ENCODE results near the gene TMEM190.
"Not testable (repeated sequence)": the region's sequence is repeated elsewhere in the genome, so short reads cannot be mapped to it uniquely, and the experiment has no call there.

The TMEM190 gene

DNA sequence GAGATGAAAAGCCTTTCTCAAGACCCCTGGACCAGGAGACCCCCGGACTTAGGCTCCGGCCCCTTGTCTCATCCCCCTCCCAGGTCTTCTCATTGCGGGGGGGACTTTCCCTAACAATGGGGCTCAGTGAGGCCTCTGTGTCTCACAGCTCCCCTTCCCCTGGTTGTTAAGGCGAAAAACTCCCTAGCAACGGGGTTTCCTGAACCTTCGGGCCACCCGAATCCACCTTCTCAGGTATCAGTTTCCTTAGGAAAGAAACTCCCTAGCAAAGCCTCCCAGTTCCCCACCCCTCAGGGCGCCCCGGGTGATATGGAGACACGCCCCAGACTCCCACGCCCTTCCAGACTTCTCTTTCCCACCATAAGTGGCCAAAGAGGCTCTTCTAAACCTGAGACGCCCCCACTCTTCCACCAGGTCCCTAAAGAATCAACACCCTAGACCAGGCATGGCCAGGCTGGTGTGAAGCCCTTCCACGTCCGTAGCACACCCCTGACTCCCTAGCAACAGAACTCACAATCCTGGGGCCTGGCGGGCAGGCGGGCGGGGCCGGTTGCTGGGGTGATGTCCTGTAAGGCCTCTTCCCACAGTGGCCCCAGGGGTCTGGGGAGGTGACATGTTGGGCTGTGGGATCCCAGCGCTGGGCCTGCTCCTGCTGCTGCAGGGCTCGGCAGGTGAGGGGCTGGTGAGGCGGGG is at the start of gene TMEM190:
TSS of gene TMEM190 (plus strand) at position 586 of the 693 bp plus-strand sequence. CDS start at position 614, 28 bp downstream.
- DNase-seq, result no peak

DNA sequence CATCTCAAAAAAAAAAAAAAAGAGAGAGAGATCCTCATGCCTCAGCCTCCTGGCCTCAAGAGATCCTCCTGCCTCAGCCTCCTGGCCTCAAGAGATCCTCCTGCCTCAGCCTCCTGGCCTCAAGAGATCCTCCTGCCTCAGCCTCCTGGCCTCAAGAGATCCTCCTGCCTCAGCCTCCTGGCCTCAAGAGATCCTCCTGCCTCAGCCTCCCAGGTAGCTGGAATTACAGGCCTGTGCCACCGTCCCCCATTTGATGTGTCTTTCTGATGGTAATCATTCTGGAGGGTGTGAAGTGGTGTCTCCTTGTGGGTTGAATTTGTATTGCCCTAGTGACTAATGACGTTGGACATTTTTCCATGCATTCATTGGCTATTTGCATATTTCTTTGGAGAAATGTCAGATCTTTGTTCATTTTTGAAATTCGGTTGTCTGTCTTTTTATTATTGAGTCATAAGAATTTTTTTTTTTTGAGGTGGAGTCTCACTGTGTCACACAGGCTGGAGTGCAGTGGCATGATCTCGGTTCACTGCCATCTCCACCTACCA is 47.8 kb upstream of the TMEM190 start:
- not testable (repeated sequence) for DNase-seq

DNA sequence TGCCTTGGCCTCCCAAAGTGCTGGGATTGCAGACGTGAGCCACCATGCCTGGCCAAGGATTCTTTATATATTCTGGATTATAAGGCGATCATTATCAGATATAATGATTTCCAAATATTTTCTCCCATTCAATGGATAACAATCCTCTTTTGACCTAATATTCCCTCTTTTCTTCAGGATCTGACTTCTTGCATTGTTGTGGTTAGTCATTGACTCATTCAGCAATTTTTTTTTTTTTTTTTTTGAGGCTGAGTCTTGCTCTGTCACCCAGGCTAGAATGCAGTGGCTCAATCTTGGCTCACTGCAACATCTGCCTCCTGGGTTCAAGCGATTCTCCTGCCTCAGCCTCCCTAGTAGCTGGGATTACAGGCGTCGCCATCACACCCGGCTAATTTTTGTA is 46.8 kb upstream of the TMEM190 start:
- not testable (repeated sequence) for DNase-seq

DNA sequence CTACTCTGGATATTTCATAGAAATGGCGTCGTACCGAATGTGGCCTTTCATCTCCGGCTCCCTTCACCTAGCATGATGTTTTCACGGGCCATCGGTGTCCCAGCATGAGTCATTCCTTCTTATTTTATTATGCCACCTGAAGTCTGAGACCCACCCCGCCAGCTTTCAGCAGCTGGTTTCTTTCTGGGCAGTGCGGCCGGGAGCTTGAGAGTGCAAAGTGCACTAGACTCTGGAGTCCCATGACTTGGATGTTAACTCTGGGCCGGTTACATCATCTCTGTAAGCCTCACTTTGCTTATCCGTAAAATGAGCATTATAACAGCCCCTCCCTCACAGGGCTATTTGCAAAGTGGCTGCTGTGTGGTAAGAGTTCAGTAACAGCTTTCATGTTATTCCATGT is 42.8 kb upstream of the TMEM190 start:
- no peak for DNase-seq

DNA sequence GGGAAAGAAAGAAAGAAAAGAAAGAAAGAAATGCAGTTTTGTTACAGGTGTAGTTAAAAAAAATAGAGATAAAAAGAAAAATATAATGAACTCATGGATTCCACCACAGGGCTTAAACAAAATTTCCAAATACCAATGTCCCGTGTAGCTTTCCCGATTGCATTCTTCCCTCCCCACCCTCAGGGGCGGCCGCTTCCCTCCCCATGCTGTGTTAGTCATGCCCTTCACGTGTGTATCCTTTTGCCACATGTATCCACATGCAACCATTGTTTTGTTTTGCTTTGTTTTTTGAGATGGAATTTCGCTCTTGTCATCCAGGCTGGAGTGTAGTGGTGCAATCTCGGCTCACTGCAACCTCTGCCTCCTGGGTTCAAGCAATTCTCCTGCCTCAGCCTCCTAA is 40.5 kb upstream of the TMEM190 start:
- DNase-seq, result no peak

DNA sequence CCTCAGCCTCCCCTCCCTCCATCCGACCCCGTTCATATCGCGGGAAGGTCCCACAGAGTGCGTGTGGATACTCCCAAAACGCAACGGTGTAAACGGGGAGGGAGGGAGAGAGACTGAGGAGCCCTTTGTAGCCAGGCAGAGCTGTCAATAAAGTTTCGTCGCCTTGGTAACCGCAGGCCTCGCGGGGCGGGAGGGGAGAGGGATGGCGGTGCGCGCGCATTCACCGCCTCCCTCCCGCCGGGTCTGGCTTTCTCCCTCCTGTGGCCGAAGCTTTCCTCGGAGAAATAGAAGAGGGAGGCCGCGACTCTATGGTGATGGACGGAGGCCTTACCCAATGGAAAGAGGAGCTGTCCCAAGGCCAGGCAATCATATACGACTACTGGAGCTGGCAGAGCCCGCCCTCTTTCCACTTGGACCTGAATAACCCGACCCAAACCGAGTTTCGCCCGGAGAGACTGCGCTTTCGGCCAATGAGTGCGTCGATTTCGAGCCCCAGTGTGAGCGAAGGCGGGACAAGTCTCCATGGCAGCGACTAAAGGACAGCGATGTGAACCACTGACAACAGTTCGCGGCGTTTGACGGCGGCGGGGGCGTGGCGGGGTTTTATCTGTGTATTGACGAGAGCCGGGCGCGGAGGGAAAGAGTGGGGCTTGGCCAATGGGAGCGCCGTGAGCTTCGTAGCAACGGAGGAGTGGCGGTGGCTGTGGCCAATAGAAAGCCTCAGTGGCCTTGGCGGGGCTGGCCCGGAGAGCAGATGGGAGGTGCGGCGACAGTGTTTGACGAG is 37.3 kb upstream of the TMEM190 start, which contains the start of gene KMT5C:
TSS of gene KMT5C (plus strand) at position 772 of the 784 bp plus-strand sequence. CDS start 2,061 bp downstream, outside the sequence.
- peak; percentile 99 for DNase-seq

DNA sequence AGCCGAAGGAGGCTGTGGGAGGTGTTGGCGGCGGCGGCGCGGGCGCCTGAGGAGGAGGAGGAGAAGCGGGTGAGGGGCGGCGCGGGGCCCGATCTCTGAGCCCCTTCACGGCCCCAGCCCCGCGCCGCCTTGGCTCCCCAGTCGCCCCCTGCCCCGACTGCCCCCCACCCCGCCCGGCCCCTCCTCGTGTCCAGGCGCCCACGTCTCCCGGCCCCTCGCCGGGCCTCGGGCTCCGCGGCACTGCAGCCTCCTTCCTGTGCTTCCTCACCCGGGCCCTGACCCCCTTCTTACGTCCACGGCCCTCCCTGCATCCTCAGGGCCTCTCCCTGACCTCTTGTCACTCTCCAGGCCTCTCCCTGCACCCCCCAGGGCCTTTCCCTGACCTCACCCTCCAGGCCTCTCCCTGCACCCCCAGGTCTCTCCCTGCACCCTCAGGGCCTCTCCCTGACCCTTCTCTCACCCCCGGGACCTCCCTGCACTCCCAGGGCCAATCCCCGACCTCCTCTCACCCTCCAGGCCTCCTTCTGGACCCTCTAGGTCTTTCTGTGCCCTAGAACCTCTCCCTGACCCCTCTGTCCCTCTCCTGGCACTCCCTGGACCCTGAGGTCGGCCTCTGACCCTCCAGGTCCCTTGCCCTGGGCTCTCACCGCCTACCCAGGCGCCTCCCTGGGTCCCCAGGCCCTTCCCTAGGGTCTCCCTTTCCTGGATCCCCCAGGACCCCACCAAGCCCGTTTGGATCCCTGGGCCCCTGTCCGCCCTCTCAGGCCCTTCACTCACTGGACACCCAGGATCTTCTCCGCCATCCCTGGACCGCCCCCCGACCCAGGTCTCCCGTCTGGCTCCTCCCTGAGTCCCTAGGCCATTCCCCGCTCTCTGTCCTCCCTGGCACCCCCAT is 36.5 kb upstream of the TMEM190 start:
- no peak for DNase-seq

DNA sequence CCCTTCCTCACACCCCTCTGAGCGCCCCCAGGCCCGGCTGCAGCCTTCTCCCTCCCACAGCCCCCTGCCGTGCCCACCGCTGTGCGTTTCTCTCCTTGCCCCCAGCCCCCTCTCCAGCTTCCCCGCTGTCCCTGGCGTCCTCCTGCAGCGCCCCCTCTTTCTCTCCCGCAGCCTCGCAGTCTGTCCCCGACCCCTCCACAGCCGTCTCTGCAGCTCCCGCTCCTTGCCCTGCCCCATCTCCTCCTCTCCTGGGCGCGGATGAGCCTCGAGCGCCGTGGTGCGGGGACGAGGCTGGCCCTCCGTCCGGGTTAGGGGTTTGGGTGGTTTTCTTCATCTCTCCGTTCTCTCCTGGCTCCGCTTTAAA is 35.9 kb upstream of the TMEM190 start:
- DNase-seq, result no peak

DNA sequence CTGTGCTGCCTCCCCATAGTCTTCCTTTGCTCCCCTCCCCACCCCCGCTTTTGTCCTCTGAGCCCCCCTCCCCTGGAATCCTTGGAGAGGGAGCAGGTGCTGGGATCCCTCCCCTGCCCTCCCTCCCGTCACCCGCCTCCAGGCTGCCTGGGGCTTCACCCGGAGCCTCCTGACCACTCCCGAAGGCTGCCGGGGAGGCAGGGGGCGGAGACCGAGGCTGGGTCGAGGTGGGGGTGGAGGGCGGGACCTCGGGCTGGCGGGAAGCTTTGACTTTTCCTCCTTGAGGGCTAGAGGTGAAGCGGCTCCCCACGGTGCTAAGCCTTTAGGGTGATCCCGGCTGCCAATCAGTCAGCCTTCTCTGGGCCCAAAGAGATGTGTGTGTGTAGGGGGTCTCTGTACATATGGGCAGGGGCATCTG is 35.4 kb upstream of the TMEM190 start:
- no peak for DNase-seq

DNA sequence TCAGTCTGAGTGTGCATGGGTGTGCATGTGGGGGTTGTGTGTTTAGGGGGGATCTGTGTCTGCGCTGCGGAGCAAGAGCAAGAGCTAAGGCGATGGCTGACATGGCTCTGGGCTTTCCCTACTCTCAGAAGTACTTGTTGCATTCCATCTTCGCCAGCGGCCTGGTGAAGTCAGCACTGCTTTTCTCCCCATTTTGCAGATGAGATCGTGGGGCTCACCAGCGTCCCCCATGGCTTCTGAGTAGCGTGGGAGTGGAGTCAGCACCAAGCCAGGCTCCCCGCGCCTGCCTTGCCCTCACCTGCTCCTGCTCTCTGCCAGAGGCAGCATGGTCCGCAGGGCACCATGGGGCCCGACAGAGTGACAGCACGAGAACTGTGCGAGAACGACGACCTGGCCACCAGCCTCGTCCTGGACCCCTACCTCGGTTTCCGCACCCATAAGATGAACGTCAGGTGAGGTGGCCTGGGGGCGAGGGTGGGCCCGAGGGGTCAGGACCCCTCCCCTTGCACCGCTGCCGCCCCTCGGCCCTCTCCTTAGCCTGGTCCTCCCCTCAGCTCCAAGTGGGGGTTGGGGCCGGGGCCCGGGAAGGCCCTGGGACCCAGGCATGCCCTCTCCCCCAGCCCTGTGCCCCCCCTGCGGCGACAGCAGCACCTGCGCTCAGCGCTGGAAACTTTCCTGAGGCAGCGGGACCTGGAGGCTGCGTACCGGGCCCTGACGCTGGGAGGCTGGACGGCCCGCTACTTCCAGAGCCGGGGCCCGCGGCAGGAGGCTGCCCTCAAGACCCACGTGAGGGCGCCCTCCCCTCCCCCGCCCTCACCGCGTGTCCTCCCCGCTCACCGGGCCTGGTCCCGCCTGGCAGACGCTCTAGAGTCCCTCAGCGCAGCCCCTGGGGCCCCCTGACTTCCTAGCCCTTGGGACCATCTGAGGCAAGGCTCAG is 34.8 kb upstream of the TMEM190 start:
- no peak for DNase-seq

DNA sequence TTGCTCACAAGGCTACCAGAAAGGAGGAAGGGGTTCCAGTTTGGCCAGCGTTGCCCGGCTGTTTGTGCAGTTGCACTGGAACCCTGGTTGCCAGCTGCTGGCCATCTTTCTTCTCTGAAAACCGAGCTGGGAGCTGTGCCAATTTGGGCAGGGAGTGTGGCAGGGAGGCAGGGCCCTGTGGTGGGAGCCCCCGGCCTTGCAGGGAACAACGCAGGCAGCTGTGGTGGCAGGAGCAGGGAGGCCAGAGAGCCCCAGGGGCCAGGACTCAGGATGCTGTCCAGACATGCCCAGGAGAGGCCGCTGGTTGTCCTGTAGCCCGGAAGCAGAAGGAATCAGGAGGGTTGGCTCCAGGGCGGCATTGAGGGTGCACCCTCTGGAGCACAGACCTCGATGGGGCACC is 32.2 kb upstream of the TMEM190 start:
- DNase-seq, result no peak

DNA sequence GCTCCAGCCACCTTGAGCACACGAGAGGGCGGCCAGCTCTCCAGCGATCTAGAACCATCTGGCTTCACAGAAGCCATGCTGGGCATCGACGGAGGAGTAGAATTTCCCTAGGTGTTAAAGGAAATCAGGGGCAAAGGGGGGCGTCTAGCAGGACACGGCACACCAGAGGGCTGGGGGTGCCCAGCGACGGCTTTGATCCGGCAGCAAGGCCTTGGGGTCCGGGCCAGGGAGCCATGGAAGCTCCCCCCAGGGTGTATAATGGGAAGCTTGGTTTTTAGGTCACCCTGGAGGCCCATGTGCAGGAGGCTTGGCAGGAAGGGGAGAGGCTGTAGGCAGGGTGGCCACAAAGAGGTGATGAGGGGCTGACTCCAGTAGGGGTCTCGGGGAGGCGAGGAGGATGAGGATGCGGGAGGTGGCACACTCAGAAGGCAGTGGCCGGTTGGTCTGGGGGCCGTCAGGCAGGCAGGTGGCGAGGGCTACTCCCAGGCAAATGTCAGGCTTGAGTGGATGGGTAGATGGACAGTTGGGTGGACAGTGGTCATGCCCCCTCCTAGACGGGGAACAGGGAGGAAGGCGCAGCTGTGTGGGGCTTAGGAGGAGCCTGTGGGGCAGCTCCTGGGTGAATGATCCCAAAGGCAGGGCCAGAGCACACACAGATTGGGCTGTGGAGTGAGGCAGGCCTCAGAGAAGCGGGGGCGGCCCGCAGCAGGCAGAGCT is 31.4 kb upstream of the TMEM190 start:
- no peak for DNase-seq

DNA sequence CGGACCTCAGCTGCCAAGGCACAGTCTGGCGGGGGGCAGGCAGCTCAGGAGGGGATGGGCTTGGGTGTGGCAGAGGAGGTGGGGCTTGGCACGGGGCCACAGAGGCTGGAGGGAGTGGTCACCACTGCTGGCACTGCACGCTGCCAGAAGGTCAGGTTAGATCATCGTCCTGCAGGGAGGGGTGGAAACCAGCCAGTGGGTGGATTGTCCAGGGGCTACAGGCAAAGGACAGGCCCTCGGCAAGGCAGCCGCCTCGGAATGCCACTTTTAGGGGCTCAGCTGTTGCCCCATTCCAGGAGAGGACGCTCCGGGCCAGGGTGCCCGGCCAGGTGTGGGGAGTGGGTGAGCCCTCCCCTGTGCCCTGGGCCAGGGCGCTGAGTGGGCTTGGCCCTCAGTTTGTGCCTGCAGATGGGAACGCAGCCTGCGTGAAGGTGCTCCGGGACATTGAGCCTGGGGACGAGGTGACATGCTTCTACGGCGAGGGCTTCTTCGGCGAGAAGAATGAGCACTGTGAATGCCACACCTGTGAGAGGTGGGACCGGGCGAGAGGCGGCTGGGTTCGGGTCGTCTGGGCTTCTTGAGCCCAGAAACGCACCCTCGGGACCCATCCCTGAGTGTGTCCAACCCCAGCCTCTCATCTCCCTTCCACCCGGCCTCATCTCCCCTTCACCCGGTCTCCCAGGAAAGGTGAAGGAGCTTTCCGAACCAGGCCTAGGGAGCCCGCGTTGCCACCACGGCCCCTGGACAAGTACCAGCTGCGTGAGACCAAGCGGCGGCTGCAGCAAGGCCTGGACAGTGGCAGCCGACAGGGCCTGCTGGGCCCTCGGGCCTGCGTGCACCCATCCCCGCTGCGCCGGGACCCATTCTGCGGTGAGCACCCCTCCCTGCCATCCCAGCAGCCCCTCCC is 30.6 kb upstream of the TMEM190 start:
- no peak for DNase-seq

DNA sequence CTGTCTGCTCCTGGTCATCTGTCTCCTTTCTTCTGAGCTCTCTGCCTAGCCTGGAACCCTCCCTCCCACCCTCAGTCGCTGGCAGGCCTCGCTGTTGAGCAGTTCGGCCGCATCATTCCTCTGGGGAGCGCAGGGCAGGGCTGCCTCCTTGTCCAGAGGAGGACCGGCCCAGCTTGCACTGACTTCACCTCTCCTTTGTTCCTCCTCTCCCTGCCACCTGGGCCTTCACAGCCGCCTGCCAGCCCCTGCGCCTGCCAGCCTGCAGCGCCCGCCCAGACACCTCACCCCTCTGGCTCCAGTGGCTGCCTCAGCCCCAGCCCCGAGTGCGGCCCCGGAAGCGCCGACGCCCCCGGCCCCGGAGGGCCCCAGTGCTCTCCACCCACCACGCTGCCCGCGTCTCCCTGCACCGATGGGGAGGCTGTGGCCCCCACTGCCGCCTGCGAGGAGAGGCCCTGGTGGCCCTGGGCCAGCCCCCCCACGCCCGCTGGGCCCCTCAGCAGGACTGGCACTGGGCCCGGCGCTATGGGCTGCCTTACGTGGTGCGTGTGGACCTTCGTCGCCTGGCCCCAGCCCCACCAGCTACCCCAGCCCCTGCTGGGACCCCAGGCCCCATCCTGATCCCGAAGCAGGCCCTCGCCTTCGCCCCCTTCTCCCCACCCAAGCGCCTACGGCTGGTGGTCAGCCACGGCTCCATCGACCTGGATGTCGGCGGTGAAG is 29.7 kb upstream of the TMEM190 start:
- DNase-seq, result no peak

DNA sequence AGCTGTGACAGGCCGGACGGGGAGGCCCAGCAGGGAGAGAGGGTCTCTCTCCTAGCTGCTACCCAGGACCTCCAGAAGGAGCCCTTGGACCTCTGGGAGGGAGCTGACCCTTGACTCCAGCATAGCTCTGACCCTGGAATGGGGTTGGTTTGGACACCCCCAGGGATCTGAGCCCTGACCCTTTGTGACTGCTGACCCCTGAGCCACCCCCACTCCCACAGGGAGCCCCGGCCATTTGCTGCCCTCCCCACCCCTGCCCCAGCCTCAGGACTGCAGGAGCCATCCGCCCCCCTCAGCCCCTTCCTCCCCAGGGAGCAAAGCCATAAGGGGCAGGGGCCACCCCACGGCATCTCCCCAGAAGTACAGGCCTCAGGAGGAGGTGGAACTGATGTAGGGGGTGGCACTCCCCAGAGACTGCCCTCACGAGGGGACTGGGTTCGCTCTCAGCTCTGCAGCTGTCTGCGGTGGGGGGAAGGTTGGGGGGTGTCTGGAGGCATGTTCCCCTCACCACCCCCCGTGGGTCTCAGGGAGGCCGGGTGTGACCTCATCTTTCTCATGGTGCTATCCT is 29.1 kb upstream of the TMEM190 start:
- no peak for DNase-seq

DNA sequence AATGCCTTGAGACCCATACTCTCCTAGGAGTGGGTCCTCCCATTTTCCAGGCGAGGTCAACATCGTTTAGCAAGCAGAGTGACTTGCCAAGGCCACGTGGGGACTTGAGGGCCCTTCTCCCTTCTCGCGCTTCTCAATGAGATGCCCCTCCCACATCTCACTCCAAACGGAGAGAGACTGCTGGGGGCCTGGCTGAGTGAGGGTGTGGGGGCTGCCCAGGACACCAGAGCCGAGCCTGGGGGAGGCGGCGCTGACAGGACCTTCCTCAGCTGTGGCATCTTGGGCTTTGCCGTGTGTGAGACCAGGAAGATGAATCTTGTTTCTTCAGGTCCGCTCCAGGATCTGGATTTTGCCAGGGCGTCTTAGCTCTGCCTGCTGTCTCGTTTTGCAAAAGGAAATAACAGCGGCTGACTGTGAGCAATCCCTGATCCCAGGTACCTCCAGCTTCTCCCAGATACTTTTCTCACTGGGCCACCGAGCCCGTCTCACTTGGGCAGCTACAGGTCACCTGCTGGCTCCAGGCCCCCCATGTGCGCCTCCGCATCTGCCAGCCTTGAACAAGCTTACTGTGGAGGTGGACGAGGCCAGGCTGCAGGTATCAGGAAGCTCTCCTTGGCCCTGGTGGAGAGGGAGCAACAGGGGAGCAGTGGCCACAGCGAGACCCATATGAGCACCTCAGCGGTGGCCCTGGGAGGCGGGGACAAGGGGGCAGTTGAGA is 28.1 kb upstream of the TMEM190 start:
- no peak for DNase-seq

DNA sequence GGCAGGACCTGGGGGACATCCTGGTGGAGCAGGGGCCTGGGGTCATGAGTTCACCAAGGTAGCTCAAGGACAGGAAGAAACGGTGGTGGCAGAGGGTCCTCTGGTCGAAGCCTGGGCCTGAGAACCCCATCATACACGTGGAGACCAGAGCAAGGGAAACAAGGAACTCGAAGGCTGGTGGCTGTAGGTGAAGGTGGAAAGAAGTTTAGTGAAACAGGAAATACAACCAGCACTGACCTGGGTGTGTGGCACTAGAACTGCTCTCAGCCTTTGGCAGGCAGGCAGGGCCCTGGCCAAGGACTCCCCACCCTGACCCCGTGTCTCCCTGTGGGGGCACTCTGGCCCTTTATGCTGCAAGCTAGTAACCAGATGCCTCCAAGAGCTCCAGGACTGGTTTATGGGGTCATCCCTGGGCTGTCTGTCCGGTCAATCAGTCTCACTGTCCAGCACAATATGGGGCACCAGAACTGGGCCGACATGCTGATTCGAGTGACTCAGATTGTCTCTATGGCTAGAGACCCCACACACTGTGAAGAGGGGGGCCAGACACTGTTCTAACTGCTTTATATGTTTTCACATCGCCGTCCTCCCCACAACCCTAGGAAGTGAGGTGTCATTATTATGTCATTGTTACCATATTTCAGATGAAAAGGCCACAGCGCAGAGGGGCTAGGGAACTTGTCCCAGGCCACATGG is 25.9 kb upstream of the TMEM190 start:
- DNase-seq, result no peak

DNA sequence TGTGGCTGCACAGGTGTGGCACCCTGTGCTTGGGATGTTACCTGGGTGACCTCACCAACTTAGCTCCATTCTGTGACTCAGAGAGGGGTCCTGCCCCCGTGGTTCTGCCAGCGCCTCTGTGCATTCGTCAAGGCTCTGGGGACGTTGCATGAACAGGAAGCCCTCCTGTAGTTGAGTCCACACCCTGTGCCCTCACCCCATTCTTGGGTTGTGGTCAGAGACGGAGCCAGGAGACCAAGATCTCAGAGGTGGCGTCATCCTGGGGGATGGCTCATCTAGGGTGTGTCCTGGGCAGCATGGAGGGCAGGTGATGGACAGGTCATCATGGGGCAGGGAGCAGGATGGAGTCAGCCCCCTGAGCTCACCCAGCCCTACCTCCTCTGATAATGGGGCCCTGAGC is 24.6 kb upstream of the TMEM190 start:
- no peak for DNase-seq
